Adrenal gland (tissue), 5 donors: ENCODE measurements around the gene PCYOX1L.

Source experiments
- CTCF ChIP-seq, 6 experiments: fragments of 450-650 bp in 4 of 6; fragments of 200-600 bp in 2 of 6; sonication (generic) in 1 of 6; IDR thresholded peaks; 1 replicate in 5 of 6; 2 replicates in 1 of 6; pipeline versions ENCODE4 v1.5.1 to v1.8.0; 2016 to 2021; ENCODE audit warnings: antibody characterized with exemption in 6 of 6, mild to moderate bottlenecking in 2 of 6, moderate library complexity in 1 of 6
- POLR2A ChIP-seq, 2 donors: fragments of 450-650 bp; IDR thresholded peaks; one replicate each; pipeline ENCODE4 v1.6.1; 2017; ENCODE audit warnings: antibody characterized with exemption in 2 of 2, mild to moderate bottlenecking in 2 of 2, moderate library complexity in 1 of 2
- donor health status: DM: no; HTN: no; CAD: no.

- TF ChIP-seq CTCF (IDR thresholded peaks at IDR 0.05) (no peak), POLR2A (IDR thresholded peaks at IDR 0.05) (no peak)
These were observed 2.2 kb upstream of the PCYOX1L start for GRCh38 chr5:149355688-149356087.
